ACC112 (cell line): ENCODE data around the gene TLCD3B.

ENCODE experiments used
- H2AFZ ChIP-seq: fragments of 200-600 bp; sonication (generic); one replicate; pipeline ENCODE4 v1.6.0; 2017; ENCODE audit warnings: antibody characterized with exemption, low read length; ENCODE audit not compliant: unreplicated experiment
- H3K27ac ChIP-seq: fragments of 200-600 bp; sonication (generic); 2 replicates; pipeline ENCODE4 v1.5.1; 2014; ENCODE audit warnings: low read depth, mild to moderate bottlenecking, antibody characterized with exemption, low read length, moderate library complexity
- H3K27me3 ChIP-seq: fragments of 200-600 bp; sonication (generic); 2 replicates; pipeline ENCODE4 v1.6.1; 2014; ENCODE audit warnings: mild to moderate bottlenecking, antibody characterized with exemption, low read length, moderate library complexity, mixed read lengths; ENCODE audit not compliant: insufficient read depth
- H3K36me3 ChIP-seq: fragments of 200-600 bp; sonication (generic); 2 replicates; pipeline ENCODE4 v1.6.1; 2016; ENCODE audit warnings: mild to moderate bottlenecking, antibody characterized with exemption, low read length, moderate library complexity, mixed read lengths; ENCODE audit not compliant: insufficient read depth
- H3K4me1 ChIP-seq: fragments of 200-600 bp; sonication (generic); one replicate; pipeline ENCODE4 v1.6.1; 2016; ENCODE audit warnings: low read length, mixed read lengths; ENCODE audit not compliant: insufficient read depth, unreplicated experiment, control insufficient read depth
- H3K4me3 ChIP-seq: fragments of 200-600 bp; sonication (generic); 2 replicates; pipeline ENCODE4 v1.5.1; 2014; ENCODE audit warnings: mild to moderate bottlenecking, low read depth, low read length
- H3K79me2 ChIP-seq: fragments of 200-600 bp; sonication (generic); one replicate; pipeline ENCODE4 v1.6.0; 2016; ENCODE audit warnings: low read length; ENCODE audit not compliant: control insufficient read depth, unreplicated experiment, insufficient read depth

TLCD3B gene

GRCh38 chr16:29986931-29987330 lies 44.1 kb downstream of the TLCD3B start:
- no peaks in the 10 kb centered on the region for H3K79me2 ChIP-seq
- H3K27ac ChIP-seq: no peak overlapping the region
- no peak overlapping the region for H2AFZ ChIP-seq
- no peak overlapping the region for H3K4me3 ChIP-seq
- no peaks in the 10 kb centered on the region for H3K4me1 ChIP-seq
- H3K36me3 ChIP-seq: peaks cover 22% of the 10 kb centered on the region
- H3K27me3 ChIP-seq: no peaks in the 10 kb centered on the region

DNA sequence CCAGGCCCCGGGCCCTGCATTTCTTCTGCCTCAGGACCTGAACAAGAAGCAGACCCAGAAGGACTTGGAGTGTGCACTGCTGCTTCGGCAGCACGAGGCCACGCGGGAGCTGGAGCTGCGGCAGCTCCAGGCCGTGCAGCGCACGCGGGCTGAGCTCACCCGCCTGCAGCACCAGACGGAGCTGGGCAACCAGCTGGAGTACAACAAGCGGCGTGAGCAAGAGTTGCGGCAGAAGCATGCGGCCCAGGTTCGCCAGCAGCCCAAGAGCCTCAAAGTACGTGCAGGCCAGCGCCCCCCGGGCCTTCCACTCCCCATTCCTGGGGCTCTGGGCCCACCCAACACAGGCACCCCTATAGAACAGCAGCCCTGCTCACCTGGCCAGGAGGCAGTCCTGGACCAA lies 44.8 kb downstream of the TLCD3B start:
- peaks cover 28% of the 10 kb centered on the region for H3K36me3 ChIP-seq
- no peaks in the 10 kb centered on the region for H3K27me3 ChIP-seq
- H3K4me1 ChIP-seq: no peaks in the 10 kb centered on the region
- no peak overlapping the region for H3K4me3 ChIP-seq
- H3K27ac ChIP-seq: no peak overlapping the region
- no peak overlapping the region for H2AFZ ChIP-seq
- H3K79me2 ChIP-seq: no peaks in the 10 kb centered on the region

DNA sequence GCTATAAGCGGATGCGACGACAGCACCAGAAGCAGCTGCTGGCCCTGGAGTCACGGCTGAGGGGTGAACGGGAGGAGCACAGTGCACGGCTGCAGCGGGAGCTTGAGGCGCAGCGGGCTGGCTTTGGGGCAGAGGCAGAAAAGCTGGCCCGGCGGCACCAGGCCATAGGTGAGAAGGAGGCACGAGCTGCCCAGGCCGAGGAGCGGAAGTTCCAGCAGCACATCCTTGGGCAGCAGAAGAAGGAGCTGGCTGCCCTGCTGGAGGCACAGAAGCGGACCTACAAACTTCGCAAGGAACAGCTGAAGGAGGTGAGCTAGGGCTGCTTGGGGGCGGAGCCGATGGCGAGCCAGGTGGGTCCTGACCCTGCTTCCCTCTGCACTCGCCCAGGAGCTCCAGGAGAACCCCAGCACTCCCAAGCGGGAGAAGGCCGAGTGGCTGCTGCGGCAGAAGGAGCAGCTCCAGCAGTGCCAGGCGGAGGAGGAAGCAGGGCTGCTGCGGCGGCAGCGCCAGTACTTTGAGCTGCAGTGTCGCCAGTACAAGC lies 45.7 kb downstream of the TLCD3B start:
- peaks cover 34% of the 10 kb centered on the region for H3K36me3 ChIP-seq

GRCh38 chr16:29984764-29985147 lies 46.3 kb downstream of the TLCD3B start:
- Histone ChIP-seq H3K79me2 (no peaks in the 10 kb centered on the region), H3K27me3 (no peaks in the 10 kb centered on the region), H3K27ac (no peak overlapping the region), H3K36me3 (peaks cover 40% of the 10 kb centered on the region), H2AFZ (no peak overlapping the region), H3K4me3 (no peak overlapping the region), H3K4me1 (no peaks in the 10 kb centered on the region)

More for the DNA sequence above, 45.7 kb downstream of the TLCD3B start:
- no peak overlapping the region for H3K27ac ChIP-seq
- no peaks in the 10 kb centered on the region for H3K27me3 ChIP-seq
- no peaks in the 10 kb centered on the region for H3K4me1 ChIP-seq
- no peak overlapping the region for H3K4me3 ChIP-seq
- no peak overlapping the region for H2AFZ ChIP-seq
- no peaks in the 10 kb centered on the region for H3K79me2 ChIP-seq

DNA sequence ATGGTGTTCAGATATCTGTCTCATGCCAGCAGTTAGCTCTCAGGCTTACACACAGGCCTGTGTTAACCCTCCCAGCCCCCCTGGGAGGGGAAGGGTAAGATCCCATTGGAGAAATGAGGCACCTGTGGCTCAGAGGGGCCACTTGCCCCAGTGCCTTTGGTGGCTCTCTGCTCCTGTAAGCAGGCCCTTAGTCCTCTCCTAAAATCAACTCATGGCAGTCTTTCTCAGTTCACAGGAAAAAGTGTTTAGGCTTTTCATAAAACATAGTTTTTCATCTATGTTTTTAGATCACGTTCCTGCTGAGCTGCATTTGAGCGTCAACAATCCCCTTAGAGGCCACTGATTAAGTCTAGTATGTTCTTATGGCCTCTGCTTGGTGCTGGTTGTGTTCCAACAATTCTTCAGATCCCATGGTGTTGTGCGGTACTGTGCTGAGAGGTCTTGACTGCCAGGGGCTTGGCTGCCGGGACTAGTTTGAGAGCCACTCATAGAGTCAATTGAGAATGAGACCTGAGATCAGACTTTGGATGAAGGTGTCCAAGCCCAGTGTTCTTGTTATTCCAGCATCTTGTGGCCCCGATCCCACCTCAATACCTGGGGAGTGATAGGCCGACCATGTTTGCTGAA lies 46.8 kb downstream of the TLCD3B start:
- peaks cover 5% of the 10 kb centered on the region for H3K79me2 ChIP-seq
- peaks cover 45% of the 10 kb centered on the region for H3K36me3 ChIP-seq
- no peak overlapping the region for H2AFZ ChIP-seq
- no peak overlapping the region for H3K4me3 ChIP-seq
- H3K27ac ChIP-seq: no peak overlapping the region
- no peaks in the 10 kb centered on the region for H3K27me3 ChIP-seq
- H3K4me1 ChIP-seq: no peaks in the 10 kb centered on the region

DNA sequence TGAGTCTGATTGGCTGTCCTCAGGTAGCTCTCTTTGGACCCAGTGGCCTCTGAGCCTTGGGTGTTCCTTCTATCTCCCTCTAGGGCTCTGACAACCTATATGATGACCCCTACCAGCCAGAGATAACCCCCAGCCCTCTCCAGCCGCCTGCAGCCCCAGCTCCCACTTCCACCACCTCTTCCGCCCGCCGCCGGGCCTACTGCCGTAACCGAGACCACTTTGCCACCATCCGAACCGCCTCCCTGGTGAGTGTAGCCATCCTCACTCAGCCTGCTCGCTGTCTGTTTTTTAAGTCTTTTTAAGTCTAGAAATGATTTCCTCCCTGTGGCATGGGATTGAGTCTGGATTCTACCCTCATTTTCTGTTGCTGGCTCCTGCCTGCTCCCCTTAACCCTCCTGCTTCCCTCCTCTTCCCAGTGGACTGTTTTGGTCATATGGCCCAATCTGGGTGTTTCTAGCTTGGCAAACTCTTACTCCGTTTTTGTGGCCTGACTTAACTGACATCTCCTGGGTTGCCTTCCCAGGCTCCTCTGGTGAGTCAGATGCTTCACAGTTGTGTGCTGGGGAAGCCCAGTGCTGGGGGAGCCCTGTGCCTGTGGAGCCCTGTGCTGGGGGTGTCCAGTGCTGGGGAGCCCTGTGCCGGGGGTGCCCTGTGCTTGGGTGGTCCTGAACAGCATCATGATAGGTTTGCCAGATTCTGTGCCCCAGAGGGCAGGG lies 47.5 kb downstream of the TLCD3B start:
- H3K4me3 ChIP-seq: no peak overlapping the region
- H3K4me1 ChIP-seq: no peaks in the 10 kb centered on the region
- no peaks in the 10 kb centered on the region for H3K27me3 ChIP-seq
- no peak overlapping the region for H2AFZ ChIP-seq
- no peak overlapping the region for H3K27ac ChIP-seq
- peaks cover 47% of the 10 kb centered on the region for H3K36me3 ChIP-seq
- peaks cover 11% of the 10 kb centered on the region for H3K79me2 ChIP-seq

GRCh38 chr16:29982560-29983419 lies 48.3 kb downstream of the TLCD3B start:
- no peaks in the 10 kb centered on the region for H3K27me3 ChIP-seq
- peaks cover 18% of the 10 kb centered on the region for H3K79me2 ChIP-seq
- H3K27ac ChIP-seq: no peak overlapping the region
- no peak overlapping the region for H2AFZ ChIP-seq
- peaks cover 47% of the 10 kb centered on the region for H3K36me3 ChIP-seq
- H3K4me3 ChIP-seq: no peak overlapping the region
- H3K4me1 ChIP-seq: no peaks in the 10 kb centered on the region

GRCh38 chr16:29978564-29979270 lies 52.4 kb downstream of the TLCD3B start:
- no peaks in the 10 kb centered on the region for H3K27me3 ChIP-seq
- H2AFZ ChIP-seq: no peak overlapping the region
- peaks cover 38% of the 10 kb centered on the region for H3K36me3 ChIP-seq
- H3K79me2 ChIP-seq: peaks cover 58% of the 10 kb centered on the region
- H3K27ac ChIP-seq: no peak overlapping the region
- H3K4me1 ChIP-seq: peaks cover 23% of the 10 kb centered on the region
- H3K4me3 ChIP-seq: no peak overlapping the region

DNA sequence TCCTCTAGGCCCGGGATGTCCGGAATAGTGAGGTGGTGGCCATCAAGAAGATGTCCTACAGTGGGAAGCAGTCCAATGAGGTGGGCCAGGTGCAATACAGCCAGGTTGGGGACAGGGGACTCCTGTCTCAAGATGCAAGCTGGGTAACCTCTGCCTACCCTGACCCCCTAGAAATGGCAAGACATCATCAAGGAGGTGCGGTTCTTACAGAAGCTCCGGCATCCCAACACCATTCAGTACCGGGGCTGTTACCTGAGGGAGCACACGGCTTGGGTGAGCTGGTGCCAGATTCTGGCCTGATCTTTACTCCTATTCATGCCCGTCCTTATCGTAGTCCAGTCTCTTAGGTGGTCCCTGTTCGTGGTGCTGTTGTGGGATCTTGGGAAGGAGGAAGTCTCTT lies 53.0 kb downstream of the TLCD3B start:
- Histone ChIP-seq H3K27ac (no peak overlapping the region), H3K4me1 (peaks cover 23% of the 10 kb centered on the region), H3K79me2 (peaks cover 58% of the 10 kb centered on the region), H2AFZ (no peak overlapping the region), H3K27me3 (no peaks in the 10 kb centered on the region), H3K36me3 (peaks cover 34% of the 10 kb centered on the region), H3K4me3 (no peak overlapping the region)
